Neural cell (in vitro differentiated cells): ENCODE results near the gene INTS6. TPM values are rescaled to one million over a fixed set of nuclear protein-coding genes. Genes with fewer than 3 reads are reported as not detected.

Experiments
- H2AFZ ChIP-seq: fragments of 200-600, 300-800 bp; sonication (generic), shearing (Covaris generic); 2 replicates; pipeline ENCODE4 v1.6.0; 2014; ENCODE audit warnings: low read depth, mild to moderate bottlenecking, antibody characterized with exemption, low read length, moderate library complexity
- H3F3A ChIP-seq: fragments of 200-600 bp; shearing (Covaris generic); 2 replicates; pipeline ENCODE4 v1.6.1; 2016; ENCODE audit warnings: mild to moderate bottlenecking, moderate library complexity, mixed read lengths, antibody characterized with exemption, low read length; ENCODE audit not compliant: insufficient read depth, poor library complexity, severe bottlenecking
- H3K27ac ChIP-seq: fragments of 200-600, 300-800 bp; sonication (generic), shearing (Covaris generic); 2 replicates; pipeline ENCODE4 v1.5.1; 2014; ENCODE audit warnings: mild to moderate bottlenecking, low read length, moderate library complexity
- H3K27me3 ChIP-seq: fragments of 300-800, 200-600 bp; sonication (generic), shearing (Covaris generic); 2 replicates; pipeline ENCODE4 v1.6.0; 2014; ENCODE audit warnings: mild to moderate bottlenecking, low read depth, low read length, moderate library complexity; ENCODE audit not compliant: insufficient read depth
- H3K36me3 ChIP-seq: fragments of 300-800, 200-600 bp; sonication (generic), shearing (Covaris generic); 2 replicates; pipeline ENCODE4 v1.5.1; 2014; ENCODE audit warnings: mild to moderate bottlenecking, antibody characterized with exemption, low read length, moderate library complexity; ENCODE audit not compliant: insufficient read depth
- H3K4me2 ChIP-seq: fragments of 300-800, 200-600 bp; sonication (generic), shearing (Covaris generic); 2 replicates; pipeline ENCODE4 v1.6.0; 2014; ENCODE audit warnings: mild to moderate bottlenecking, low read length
- H3K4me3 ChIP-seq: fragments of 300-800, 200-600 bp; sonication (generic), shearing (Covaris generic); 2 replicates; pipeline ENCODE4 v1.5.1; 2014; ENCODE audit warnings: mild to moderate bottlenecking, low read length, moderate library complexity
- H3K79me2 ChIP-seq: fragments of 200-600 bp; shearing (Covaris generic); replicated peaks from 2 replicates; pipeline ENCODE4 v1.6.0; 2014; ENCODE audit warnings: mild to moderate bottlenecking, low read length, moderate library complexity; ENCODE audit not compliant: insufficient read depth
- H3K9ac ChIP-seq: fragments of 300-800, 200-600 bp; sonication (generic), shearing (Covaris generic); 2 replicates; pipeline ENCODE4 v1.6.1; 2016; ENCODE audit warnings: mild to moderate bottlenecking, low read length, mixed read lengths
- H3K9me2 ChIP-seq: fragments of 200-600 bp; shearing (Covaris generic); 2 replicates; pipeline ENCODE4 v1.6.1; 2016; ENCODE audit warnings: mild to moderate bottlenecking, low read length, mixed read lengths; ENCODE audit not compliant: insufficient read depth
- H3K9me3 ChIP-seq: fragments of 200-600, 300-800 bp; sonication (generic), shearing (Covaris generic); 2 replicates; pipeline ENCODE4 v1.6.1; 2016; ENCODE audit warnings: mild to moderate bottlenecking, mixed run types, low read length, moderate library complexity, mixed read lengths
- H4K20me1 ChIP-seq: fragments of 200-600 bp; shearing (Covaris generic); 2 replicates; pipeline ENCODE4 v1.6.1; 2016; ENCODE audit warnings: mild to moderate bottlenecking, mixed run types; ENCODE audit not compliant: insufficient read depth
- EP300 ChIP-seq: fragments of 450-650 bp; conservative IDR thresholded peaks from 2 replicates; pipeline ENCODE4 v1.6.1; 2014; ENCODE audit warnings: antibody characterized with exemption, mild to moderate bottlenecking, moderate library complexity; ENCODE audit not compliant: poor library complexity, severe bottlenecking
- EZH2 ChIP-seq: fragments of 200-600, 300-800 bp; shearing (Covaris generic), sonication (generic); IDR thresholded peaks from 2 replicates; pipeline ENCODE4 v1.6.1; 2014; ENCODE audit warnings: antibody characterized with exemption, low read length, borderline replicate concordance, mild to moderate bottlenecking; ENCODE audit not compliant: insufficient read depth, poor library complexity, severe bottlenecking
- MXI1 ChIP-seq: fragments of 450-650 bp; conservative IDR thresholded peaks from 2 replicates; pipeline ENCODE4 v1.6.1; 2014; ENCODE audit warnings: antibody characterized with exemption, mild to moderate bottlenecking; ENCODE audit not compliant: poor library complexity, severe bottlenecking
- POLR2AphosphoS5 ChIP-seq: IDR thresholded peaks from 2 replicates; pipeline ENCODE4 v1.6.1; 2012
- RAD21 ChIP-seq: fragments of 450-650 bp; conservative IDR thresholded peaks from 2 replicates; pipeline ENCODE4 v1.6.1; 2014; ENCODE audit warnings: antibody characterized with exemption, mild to moderate bottlenecking, moderate library complexity
- SMC3 ChIP-seq: fragments of 450-650 bp; conservative IDR thresholded peaks from 2 replicates; pipeline ENCODE4 v1.6.1; 2014; ENCODE audit warnings: antibody characterized with exemption, mild to moderate bottlenecking, moderate library complexity; ENCODE audit not compliant: poor library complexity
- TAF1 ChIP-seq: IDR thresholded peaks from 2 replicates; pipeline ENCODE4 v1.6.1; 2012; ENCODE audit warnings: low read depth
- polyA plus RNA-seq: library from polyadenylated mRNA; depleted of rRNA; stranded (reverse); fragments of >200 nt; gene quantifications from 2 replicates; pipeline ENCODE4 v1.2.3, GENCODE V29; 2014
- TF ChIP-seq, protein P1 (sequence below): IDR thresholded peaks from 2 replicates; pipeline ENCODE4 v1.6.1; 2012; ENCODE audit warnings: borderline replicate concordance
- TF ChIP-seq, protein P2 (sequence below): fragments of 450-650 bp; IDR thresholded peaks from 2 replicates; pipeline ENCODE4 v1.5.1; 2014; ENCODE audit warnings: antibody characterized with exemption, mild to moderate bottlenecking, moderate library complexity; ENCODE audit not compliant: poor library complexity, severe bottlenecking

Gene INTS6
- polyA plus RNA-seq, 1 donor from 2014 or later, result 22.6 TPM

DNA sequence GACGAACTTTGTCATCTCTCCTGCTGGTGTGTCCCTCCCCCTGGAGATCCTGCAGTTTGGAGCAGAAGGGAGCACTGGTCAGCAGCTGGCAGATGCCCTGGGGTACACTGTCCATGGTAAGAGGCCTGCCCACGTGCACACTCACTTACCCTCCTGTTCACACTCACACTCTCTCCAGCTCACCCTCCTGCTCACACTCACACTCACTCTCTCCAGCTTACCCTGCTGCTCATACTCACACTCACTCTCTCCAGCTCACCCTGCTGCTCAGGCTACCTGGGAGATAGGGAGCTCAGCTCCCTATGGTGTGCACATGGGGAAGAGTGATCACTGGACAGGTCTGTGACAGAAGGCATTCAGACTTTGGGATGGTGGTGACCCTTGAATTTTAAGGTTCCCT is 111.6 kb downstream of the INTS6 start:
- no peak overlapping the region for H2AFZ ChIP-seq
- H3K9ac ChIP-seq, result no peak overlapping the region

GRCh38 chr13:51339952-51340732 is 112.7 kb downstream of the INTS6 start:
- H3K27me3 ChIP-seq, result no peaks in the 10 kb centered on the region
- no peaks in the 10 kb centered on the region for H3K79me2 ChIP-seq
- no peaks in the 10 kb centered on the region for H4K20me1 ChIP-seq
- no peak overlapping the region for H3K9ac ChIP-seq
- H3K9me2 ChIP-seq, result no peaks in the 10 kb centered on the region
- H3K27ac ChIP-seq, result no peak overlapping the region
- TF ChIP-seq, protein P1, sequence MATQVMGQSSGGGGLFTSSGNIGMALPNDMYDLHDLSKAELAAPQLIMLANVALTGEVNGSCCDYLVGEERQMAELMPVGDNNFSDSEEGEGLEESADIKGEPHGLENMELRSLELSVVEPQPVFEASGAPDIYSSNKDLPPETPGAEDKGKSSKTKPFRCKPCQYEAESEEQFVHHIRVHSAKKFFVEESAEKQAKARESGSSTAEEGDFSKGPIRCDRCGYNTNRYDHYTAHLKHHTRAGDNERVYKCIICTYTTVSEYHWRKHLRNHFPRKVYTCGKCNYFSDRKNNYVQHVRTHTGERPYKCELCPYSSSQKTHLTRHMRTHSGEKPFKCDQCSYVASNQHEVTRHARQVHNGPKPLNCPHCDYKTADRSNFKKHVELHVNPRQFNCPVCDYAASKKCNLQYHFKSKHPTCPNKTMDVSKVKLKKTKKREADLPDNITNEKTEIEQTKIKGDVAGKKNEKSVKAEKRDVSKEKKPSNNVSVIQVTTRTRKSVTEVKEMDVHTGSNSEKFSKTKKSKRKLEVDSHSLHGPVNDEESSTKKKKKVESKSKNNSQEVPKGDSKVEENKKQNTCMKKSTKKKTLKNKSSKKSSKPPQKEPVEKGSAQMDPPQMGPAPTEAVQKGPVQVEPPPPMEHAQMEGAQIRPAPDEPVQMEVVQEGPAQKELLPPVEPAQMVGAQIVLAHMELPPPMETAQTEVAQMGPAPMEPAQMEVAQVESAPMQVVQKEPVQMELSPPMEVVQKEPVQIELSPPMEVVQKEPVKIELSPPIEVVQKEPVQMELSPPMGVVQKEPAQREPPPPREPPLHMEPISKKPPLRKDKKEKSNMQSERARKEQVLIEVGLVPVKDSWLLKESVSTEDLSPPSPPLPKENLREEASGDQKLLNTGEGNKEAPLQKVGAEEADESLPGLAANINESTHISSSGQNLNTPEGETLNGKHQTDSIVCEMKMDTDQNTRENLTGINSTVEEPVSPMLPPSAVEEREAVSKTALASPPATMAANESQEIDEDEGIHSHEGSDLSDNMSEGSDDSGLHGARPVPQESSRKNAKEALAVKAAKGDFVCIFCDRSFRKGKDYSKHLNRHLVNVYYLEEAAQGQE, result no peak
- TF ChIP-seq MXI1, result no peak
- no peak for TF ChIP-seq TAF1
- no peak for TF ChIP-seq POLR2AphosphoS5
- TF ChIP-seq EP300, result no peak
- no peak for TF ChIP-seq SMC3
- H3K36me3 ChIP-seq, result no peaks in the 10 kb centered on the region
- H3F3A ChIP-seq, result no peaks in the 10 kb centered on the region
- H3K4me3 ChIP-seq, result no peak overlapping the region
- no peak overlapping the region for H2AFZ ChIP-seq
- H3K4me2 ChIP-seq, result no peak overlapping the region
- H3K9me3 ChIP-seq, result no peaks in the 10 kb centered on the region

More for the DNA sequence above, 111.6 kb downstream of the INTS6 start:
- Histone ChIP-seq H3K4me3 (no peak overlapping the region), H4K20me1 (no peaks in the 10 kb centered on the region), H3K9me2 (no peaks in the 10 kb centered on the region), H3K27me3 (no peaks in the 10 kb centered on the region), H3K9me3 (no peaks in the 10 kb centered on the region), H3K79me2 (no peaks in the 10 kb centered on the region), H3K27ac (no peak overlapping the region), H3K36me3 (no peaks in the 10 kb centered on the region), H3K4me2 (no peak overlapping the region), H3F3A (no peaks in the 10 kb centered on the region)
- TF ChIP-seq, protein P2, sequence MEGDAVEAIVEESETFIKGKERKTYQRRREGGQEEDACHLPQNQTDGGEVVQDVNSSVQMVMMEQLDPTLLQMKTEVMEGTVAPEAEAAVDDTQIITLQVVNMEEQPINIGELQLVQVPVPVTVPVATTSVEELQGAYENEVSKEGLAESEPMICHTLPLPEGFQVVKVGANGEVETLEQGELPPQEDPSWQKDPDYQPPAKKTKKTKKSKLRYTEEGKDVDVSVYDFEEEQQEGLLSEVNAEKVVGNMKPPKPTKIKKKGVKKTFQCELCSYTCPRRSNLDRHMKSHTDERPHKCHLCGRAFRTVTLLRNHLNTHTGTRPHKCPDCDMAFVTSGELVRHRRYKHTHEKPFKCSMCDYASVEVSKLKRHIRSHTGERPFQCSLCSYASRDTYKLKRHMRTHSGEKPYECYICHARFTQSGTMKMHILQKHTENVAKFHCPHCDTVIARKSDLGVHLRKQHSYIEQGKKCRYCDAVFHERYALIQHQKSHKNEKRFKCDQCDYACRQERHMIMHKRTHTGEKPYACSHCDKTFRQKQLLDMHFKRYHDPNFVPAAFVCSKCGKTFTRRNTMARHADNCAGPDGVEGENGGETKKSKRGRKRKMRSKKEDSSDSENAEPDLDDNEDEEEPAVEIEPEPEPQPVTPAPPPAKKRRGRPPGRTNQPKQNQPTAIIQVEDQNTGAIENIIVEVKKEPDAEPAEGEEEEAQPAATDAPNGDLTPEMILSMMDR, result no peak
- TF ChIP-seq POLR2AphosphoS5 (no peak), EP300 (no peak), TAF1 (no peak), SMC3 (no peak), RAD21 (no peak), EZH2 (no peak), MXI1 (no peak)
- TF ChIP-seq, protein P1, result no peak
